Fibroblast of skin of left quadriceps (primary cell): ENCODE data around the gene DOCK3.
"Not testable (repeated sequence)": the region's sequence is repeated elsewhere in the genome, so short reads cannot be mapped to it uniquely, and the experiment has no call there.

ENCODE experiments used
- DNase-seq, 2 experiments: peaks; one replicate each; pipeline ENCODE4 v3.0.0-alpha.2; 2013; ENCODE audit warnings: low read depth in 2 of 2

Gene DOCK3

GRCh38 chr3:51099794-51100535, 425.2 kb downstream of the DOCK3 start:
- peak; percentile 14 to 17 for DNase-seq

GRCh38 chr3:51100536-51100851, 425.8 kb downstream of the DOCK3 start:
- no peak for DNase-seq

- DNase-seq = no peak
These were observed 427.7 kb downstream of the DOCK3 start for GRCh38 chr3:51102396-51102795.

- DNase-seq = no peak
These were observed 431.6 kb downstream of the DOCK3 start for GRCh38 chr3:51106242-51106876.

- no peak for DNase-seq
These were observed 435.9 kb downstream of the DOCK3 start for GRCh38 chr3:51110586-51110985.

DNA sequence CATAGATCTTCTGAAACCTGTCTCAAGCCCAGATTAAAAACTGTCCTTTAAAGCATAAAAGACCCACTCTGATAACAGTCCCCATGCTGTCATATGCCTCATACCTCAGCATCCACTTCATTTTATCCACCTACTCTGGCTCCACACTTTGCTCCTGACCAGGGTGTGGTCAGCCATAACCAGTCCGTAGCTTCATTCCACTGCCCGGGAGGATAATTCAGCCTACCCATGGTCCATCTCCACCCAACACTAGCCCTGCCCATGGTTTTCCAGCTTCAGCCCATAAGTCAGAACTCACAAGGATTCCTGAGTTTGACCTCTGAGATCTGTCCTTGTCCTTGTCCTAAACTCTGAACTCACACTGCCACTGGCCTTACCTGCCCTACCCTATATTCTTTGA, 448.2 kb downstream of the DOCK3 start:
- no peak for DNase-seq

DNA sequence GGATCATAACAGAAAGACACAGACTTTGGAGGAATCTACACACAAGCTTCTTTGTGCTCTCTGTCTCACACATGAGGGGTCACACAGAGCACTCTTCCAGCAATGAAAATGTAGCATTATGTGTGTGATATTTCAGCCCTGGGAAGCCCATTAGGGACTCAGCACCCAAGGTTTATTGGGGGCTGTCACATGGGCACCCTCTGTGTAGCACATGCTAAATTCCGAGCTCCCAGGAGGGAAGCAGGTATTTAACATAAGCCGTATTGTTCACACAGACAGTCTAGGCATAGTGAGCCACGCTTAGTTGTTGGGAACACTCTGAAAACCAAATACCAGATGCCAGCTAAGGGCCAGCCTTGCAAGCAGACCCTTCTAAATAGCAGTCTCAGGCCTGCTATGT, 448.8 kb downstream of the DOCK3 start:
- no peak for DNase-seq

DNA sequence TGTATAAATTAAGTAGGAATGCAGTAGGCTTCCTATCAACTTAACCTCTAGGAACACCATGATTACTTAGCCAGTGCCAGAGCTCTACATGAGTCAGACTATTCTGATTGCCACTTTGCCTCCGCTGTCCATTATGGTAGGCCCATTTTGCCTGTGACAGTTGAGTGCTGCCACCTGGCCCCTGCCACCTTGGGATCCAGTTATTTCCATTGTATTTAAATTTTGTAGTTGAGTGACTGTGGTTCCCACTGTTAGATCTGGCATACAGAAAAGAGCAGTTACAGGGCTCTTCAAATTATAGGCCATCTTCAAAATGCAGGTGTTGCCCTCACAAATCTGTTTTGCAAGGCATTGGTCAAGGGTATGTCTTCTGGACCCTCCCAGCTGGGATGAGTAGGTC, 456.9 kb downstream of the DOCK3 start:
- DNase-seq = not testable (repeated sequence)

GRCh38 chr3:51137715-51138114, 463.0 kb downstream of the DOCK3 start:
- no peak for DNase-seq

DNA sequence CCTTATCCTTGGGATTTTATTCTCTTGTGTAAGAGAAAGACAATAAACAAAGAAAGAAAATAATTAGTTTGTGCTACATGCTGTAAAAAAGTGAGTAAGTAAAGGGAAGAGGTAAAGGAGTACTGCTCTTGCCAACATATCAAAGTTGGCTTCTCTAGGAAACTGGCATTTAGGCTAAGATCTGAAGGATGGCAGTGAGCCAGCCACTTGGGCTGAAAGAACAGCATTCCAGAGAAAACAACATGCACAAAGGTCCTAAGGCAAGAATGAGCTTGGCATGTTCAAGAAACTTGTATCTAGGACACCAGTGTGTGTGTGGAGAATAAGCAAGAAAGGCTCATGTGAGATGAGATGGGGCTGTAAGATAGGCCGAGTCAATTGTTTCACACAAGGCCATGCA, 464.9 kb downstream of the DOCK3 start:
- DNase-seq = no peak

DNA sequence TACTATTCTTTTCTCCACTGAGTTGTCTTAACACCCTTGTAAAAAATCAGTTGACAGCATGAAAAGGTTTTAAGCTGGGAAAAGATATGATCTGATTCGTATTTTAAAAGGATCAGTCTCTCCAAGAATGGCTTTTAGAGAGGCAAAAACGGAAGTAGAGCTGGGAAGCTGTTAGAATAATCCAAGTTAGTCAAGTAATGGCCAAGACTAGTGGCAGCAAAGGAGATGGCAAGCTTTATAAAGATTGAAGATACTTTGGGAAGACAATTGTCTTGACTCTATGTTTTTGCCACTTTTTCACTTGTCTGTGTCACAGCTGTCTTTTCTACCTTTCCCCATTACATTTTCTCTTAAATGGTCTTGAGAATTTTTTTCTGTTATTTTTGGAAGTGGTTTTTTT, 466.8 kb downstream of the DOCK3 start:
- no peak for DNase-seq

- no peak for DNase-seq
These were observed 471.3 kb downstream of the DOCK3 start for GRCh38 chr3:51145811-51146585.

DNA sequence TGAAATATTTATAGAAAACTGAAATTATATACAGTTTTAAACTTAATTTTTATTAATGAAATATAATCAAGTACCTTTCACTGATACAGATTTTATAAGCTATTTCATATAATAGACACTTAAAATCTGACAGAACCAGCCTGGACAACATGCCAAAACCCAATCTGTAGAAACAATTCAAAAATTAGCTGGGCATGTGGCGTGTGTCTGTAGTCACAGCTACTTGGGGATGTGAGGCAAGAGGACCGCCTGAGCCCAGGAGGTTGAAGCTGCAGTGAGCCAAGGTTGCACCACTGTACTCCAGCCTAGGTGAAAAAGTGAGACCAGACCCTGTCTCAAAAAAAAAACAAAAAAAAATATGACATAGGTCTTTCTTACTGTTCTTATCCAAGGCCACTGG, 472.1 kb downstream of the DOCK3 start:
- no peak for DNase-seq

DNA sequence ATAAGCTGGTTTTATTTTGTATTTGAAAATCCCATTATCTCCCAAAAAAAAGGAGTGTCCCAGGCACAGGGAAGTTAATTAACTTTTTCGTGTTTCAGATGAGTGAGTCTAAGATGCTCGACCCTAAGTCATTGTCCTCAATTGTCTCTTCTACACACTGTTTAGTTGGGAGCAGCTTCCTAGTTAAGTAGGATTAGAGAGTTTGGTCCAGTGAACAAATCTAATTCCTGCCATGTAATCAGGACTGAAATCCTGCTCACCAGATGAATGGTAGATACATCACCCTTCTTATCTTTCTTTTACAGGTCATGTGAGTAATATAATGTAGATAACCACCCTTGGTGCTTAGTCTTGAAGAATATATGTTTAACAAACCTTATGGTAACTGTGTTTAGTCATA, 481.4 kb downstream of the DOCK3 start:
- DNase-seq = no peak

- no peak for DNase-seq
These were observed 488.3 kb downstream of the DOCK3 start for GRCh38 chr3:51163051-51163450.

GRCh38 chr3:51173518-51174271, 499.0 kb downstream of the DOCK3 start:
- DNase-seq = no peak

DNA sequence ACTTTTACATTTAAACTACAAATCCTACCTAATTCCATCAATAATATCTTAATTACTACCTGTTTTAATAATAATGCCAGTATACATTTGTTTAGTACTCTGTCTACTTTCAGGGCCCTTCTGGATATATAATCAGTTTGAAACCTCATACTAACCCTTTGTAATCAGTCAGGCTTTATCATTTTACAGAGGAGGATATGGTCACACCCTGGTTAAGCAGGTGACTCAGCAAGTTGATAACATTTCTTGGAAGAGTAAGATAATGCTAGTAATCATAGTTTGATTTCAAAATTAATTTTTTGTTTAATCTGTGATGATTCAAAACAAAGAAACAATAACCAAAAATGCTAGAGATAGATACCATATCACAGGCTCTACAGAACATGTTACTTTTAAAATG, 502.2 kb downstream of the DOCK3 start:
- DNase-seq = no peak

DNA sequence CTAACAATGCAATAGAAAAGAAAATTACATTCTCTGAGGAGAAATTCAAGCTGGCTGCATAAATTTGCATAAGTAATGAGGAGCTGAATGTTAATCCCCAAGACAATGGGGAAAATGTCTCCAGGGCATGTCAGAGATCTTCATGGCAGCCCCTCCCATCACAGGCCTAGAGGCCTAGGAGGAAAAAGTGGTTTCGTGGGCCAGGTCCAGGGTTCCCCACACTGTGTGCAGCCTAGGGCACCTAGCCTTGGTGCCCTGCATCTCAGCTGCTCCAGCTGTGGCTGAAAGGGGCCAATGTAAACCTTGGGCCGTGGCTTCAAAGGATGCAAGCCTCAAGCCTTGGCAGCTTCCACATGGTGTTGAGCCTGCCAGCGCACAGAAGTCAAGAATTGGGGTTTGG, 511.7 kb downstream of the DOCK3 start:
- DNase-seq = not testable (repeated sequence)

DNA sequence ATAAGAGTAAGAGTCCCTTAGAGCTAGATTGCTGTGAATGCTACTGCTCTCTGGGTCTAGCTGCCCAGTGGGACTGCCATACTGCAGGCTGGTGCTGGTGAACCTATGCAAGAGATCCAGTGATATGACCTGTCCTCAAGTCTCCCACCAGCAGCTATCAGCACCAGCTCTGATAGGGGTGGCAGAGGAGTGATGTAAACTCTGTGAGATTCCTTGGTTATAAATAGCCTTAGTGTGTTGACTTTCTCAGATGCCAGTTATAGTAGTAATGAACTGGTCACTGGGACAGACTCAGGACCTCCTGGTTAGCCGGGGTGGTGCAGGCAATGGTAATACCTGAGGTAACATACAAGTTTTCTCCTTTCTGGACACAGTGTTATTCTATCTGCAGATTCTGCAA, 515.5 kb downstream of the DOCK3 start:
- DNase-seq = no peak

GRCh38 chr3:51190827-51191226, 516.1 kb downstream of the DOCK3 start:
- no peak for DNase-seq

DNA sequence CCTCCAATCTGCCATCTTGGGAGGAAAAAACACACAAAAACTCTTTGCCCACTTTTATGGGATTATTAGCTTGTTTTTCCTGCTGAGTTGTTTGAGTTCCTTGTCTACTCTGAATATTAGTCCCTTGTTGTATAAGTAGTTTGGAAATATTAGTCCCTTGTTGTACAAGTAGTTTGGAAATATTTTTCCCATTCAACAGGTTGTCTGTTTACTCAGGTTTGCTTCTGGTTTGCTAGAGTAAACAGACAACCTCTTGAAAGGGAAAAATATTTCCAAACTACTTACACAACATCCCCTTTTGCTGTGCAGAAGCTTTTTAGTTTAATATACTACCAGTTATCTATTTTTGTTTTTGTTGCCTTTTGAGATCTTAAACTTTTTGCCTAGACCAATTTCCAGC, 517.0 kb downstream of the DOCK3 start:
- DNase-seq = no peak

- DNase-seq = no peak
These were observed 523.8 kb downstream of the DOCK3 start for GRCh38 chr3:51198477-51198876.
